ENCODE measurements around the gene CLCN7. TPM values are rescaled to one million over a fixed set of nuclear protein-coding genes. Genes with fewer than 3 reads are reported as not detected.
"Not testable (repeated sequence)": the region's sequence is repeated elsewhere in the genome, so short reads cannot be mapped to it uniquely, and the experiment has no call there.

CLCN7 gene
- polyA plus RNA-seq, 1 experiment: 36.4 TPM

- Histone ChIP-seq H3K27me3 (ENCODE audit: control insufficient read depth, insufficient read depth, low read length) (no peaks in the 10 kb centered on the region), H3K4me3 (ENCODE audit: low read depth, low read length) (no peak overlapping the region), H3K36me3 (ENCODE audit: control insufficient read depth, insufficient read depth, low read length) (no peaks in the 10 kb centered on the region)
- ChIA-PET CTCF (no interaction called here), POLR2A (no interaction called here)
- TF ChIP-seq CTCF (IDR thresholded peaks at IDR 0.05; ENCODE audit: insufficient read depth, low read depth, low read length): no peak
- no peak for DNase-seq (ENCODE audit: low read depth)
These were observed 1.9 kb downstream of the CLCN7 start for GRCh38 chr16:1472974-1473373.

DNA sequence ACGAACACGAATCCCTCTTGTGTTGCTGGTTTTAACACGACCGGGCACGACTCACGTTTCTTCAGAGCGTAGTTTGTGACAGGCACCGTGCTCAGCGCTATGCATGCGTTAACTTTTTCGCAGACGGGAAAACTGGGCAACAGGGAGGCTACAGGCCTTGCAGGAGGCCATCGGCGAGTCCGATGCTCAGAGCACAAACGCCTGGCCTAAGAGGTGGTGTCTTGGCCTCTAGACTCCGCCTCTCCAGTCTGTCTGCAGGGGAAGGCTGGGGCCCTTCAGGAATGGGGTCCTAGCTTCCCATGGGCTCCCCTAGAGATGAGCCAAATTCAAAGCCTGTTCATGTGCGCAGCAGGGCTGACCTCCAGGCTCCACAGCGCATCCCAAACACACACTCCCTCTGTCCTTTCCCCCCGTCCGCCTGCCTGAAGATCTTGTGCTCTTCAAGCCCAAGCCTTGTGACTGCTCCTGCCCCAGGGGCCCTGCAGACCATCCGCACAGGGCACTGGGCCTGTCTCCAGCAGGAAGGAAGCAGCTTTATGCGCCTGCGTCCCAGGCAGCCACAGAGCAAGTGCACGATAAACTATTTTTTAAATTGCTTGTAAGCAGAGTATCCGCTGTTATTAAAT, 3.1 kb downstream of the CLCN7 start:
- POLR2A ChIA-PET: no interaction called here
- Histone ChIP-seq H3K27me3 (ENCODE audit: control insufficient read depth, insufficient read depth, low read length) (no peaks in the 10 kb centered on the region), H3K36me3 (ENCODE audit: control insufficient read depth, insufficient read depth, low read length) (no peaks in the 10 kb centered on the region), H3K4me3 (ENCODE audit: low read depth, low read length) (no peak overlapping the region)
- no peak for DNase-seq (ENCODE audit: low read depth)
- TF ChIP-seq CTCF (IDR thresholded peaks at IDR 0.05; ENCODE audit: insufficient read depth, low read depth, low read length): no peak
- CTCF ChIA-PET: interaction anchor here (0.8 kb wide), 1 partner anchor 9 kb away, joined by 3 read pairs; no protein-coding TSS in a partner anchor

DNA sequence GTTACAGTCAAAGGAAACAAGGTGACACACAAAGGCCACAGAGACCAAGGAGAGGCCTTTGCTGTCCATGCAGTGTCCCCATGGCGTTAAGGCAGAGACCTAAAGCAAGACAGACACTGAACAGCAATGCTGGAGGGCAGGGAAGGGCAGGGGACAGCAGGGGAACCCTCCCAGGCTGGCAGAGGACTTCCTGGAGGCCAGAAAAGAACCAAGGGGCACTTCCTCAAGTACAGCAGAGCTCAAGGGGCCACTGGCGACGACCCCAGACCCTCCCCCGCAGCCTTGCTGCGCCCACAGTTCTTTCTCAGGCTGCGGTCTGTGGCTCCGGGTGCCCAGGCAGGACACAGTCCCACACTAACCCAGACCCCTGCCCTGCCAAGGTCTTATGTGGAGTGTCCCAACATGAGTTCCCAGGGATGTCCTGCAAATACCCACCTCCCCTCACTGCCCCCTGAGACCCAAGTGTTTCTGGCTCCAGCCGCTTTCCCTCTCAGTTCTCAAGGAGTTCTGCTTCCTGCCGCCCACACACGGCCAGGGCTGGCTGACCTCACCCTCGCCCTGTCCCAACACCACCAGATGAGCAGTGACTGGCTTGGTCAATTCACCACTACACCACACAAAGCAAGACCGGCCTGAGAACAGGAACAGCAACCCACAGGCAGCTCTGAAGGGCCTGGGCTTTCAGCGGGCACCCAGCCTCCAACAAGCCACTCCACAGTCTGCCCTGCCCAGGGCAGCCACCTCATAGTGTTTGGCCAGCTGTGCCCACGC, 4.2 kb downstream of the CLCN7 start:
- no peaks in the 10 kb centered on the region for H3K27me3 ChIP-seq (ENCODE audit: control insufficient read depth, insufficient read depth, low read length)
- H3K36me3 ChIP-seq (ENCODE audit: control insufficient read depth, insufficient read depth, low read length): no peaks in the 10 kb centered on the region
- no peak overlapping the region for H3K4me3 ChIP-seq (ENCODE audit: low read depth, low read length)
- POLR2A ChIA-PET: no interaction called here
- CTCF ChIA-PET: no interaction called here
- no peak for TF ChIP-seq CTCF (IDR thresholded peaks at IDR 0.05; ENCODE audit: insufficient read depth, low read depth, low read length)
- no peak for DNase-seq (ENCODE audit: low read depth)

DNA sequence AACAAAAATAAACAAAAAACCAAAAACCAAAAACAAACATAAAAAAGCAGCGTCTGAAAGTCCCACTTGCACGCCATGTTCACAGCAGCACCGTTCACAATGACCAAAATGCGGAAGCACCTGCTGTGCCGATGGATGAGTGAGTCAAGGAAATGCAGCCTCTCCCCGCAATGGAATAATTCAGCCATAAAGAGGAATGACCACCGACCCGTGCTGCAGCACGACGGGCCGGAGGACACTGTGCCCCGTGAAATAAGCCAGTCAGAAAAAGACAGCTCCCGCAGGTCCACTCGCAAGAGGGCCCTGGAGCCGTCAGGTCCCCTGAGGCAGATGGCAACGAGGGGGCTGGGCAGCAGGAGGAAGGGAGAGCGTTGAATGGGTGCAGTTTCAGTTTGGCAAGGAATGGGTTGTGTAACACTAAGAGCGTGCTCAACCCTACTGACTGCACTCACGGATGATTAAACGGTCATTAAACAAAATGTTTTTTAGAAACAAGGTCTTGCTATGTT, 5.1 kb downstream of the CLCN7 start:
- CTCF ChIA-PET: no interaction called here
- no peak overlapping the region for H3K4me3 ChIP-seq (ENCODE audit: low read depth, low read length)
- H3K36me3 ChIP-seq (ENCODE audit: control insufficient read depth, insufficient read depth, low read length): no peaks in the 10 kb centered on the region
- TF ChIP-seq CTCF (IDR thresholded peaks at IDR 0.05; ENCODE audit: insufficient read depth, low read depth, low read length): no peak
- DNase-seq (ENCODE audit: low read depth): no peak
- H3K27me3 ChIP-seq (ENCODE audit: control insufficient read depth, insufficient read depth, low read length): no peaks in the 10 kb centered on the region
- POLR2A ChIA-PET: no interaction called here

DNA sequence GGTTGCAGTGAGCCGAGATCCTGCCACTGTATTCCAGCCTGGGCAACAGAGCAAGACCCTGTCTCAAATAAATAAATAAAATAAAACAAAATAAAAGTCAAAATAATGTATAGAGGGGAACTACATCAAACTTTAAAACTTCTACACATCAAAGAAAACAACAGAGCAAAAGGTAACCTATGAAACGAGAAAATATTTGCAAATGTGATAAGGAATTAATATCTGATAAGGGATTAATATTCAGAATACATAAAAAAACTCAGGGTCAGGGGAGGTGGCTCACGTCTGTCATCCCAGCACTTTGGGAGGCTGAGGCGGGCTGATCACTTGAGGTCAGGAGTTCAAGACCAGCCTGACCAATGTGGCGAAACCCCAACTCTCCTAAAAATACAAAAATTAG, 5.7 kb downstream of the CLCN7 start:
- POLR2A ChIA-PET; DNase-seq (ENCODE audit: low read depth); H3K27me3 ChIP-seq (ENCODE audit: control insufficient read depth, insufficient read depth, low read length); CTCF ChIA-PET; H3K36me3 ChIP-seq (ENCODE audit: control insufficient read depth, insufficient read depth, low read length); H3K4me3 ChIP-seq (ENCODE audit: low read depth, low read length): not testable (repeated sequence)
